IPS-15b (cell line): Measurements from ENCODE around the gene NFATC2.

ENCODE experiments used
- H3K27me3 ChIP-seq: one replicate; pipeline ENCODE4 v1.6.1; 2013; ENCODE audit warnings: low read length; ENCODE audit not compliant: control insufficient read depth, insufficient read depth
- H3K36me3 ChIP-seq: one replicate; pipeline ENCODE4 v1.6.1; 2013; ENCODE audit warnings: low read length; ENCODE audit not compliant: control insufficient read depth, insufficient read depth
- H3K4me1 ChIP-seq: one replicate; pipeline ENCODE4 v1.6.1; 2013; ENCODE audit warnings: mild to moderate bottlenecking, low read length; ENCODE audit not compliant: control insufficient read depth, insufficient read depth
- H3K4me3 ChIP-seq: one replicate; pipeline ENCODE4 v1.5.1; 2013; ENCODE audit warnings: low read depth, low read length
- H3K9ac ChIP-seq: one replicate; pipeline ENCODE4 v1.6.1; 2013; ENCODE audit warnings: low read depth, mild to moderate bottlenecking, low read length
- H3K9me3 ChIP-seq: one replicate; pipeline ENCODE4 v1.6.1; 2013; ENCODE audit warnings: mild to moderate bottlenecking, low read length; ENCODE audit not compliant: control insufficient read depth, insufficient read depth

NFATC2 gene

GRCh38 chr20:51508780-51509179 lies 33.7 kb downstream of the NFATC2 start:
- Histone ChIP-seq H3K4me3 (no peak overlapping the region), H3K4me1 (no peaks in the 10 kb centered on the region), H3K36me3 (no peaks in the 10 kb centered on the region), H3K27me3 (no peaks in the 10 kb centered on the region), H3K9ac (no peak overlapping the region), H3K9me3 (no peaks in the 10 kb centered on the region)

GRCh38 chr20:51508158-51508557 lies 34.4 kb downstream of the NFATC2 start:
- no peak overlapping the region for H3K4me3 ChIP-seq
- H3K36me3 ChIP-seq = no peaks in the 10 kb centered on the region
- no peaks in the 10 kb centered on the region for H3K27me3 ChIP-seq
- no peaks in the 10 kb centered on the region for H3K4me1 ChIP-seq
- H3K9me3 ChIP-seq = no peaks in the 10 kb centered on the region
- H3K9ac ChIP-seq = no peak overlapping the region

GRCh38 chr20:51507216-51508036 lies 35.1 kb downstream of the NFATC2 start:
- peak overlapping the region; percentile 13 for H3K9ac ChIP-seq

GRCh38 chr20:51506527-51507215 lies 35.8 kb downstream of the NFATC2 start:
- H3K9ac ChIP-seq = peak overlapping the region; percentile 13
- no peaks in the 10 kb centered on the region for H3K27me3 ChIP-seq
- no peaks in the 10 kb centered on the region for H3K4me1 ChIP-seq
- no peak overlapping the region for H3K4me3 ChIP-seq
- H3K36me3 ChIP-seq = no peaks in the 10 kb centered on the region
- no peaks in the 10 kb centered on the region for H3K9me3 ChIP-seq

More at GRCh38 chr20:51507216-51508036, 35.1 kb downstream of the NFATC2 start:
- H3K9me3 ChIP-seq = no peaks in the 10 kb centered on the region
- H3K4me1 ChIP-seq = no peaks in the 10 kb centered on the region
- H3K27me3 ChIP-seq = no peaks in the 10 kb centered on the region
- no peaks in the 10 kb centered on the region for H3K36me3 ChIP-seq
- no peak overlapping the region for H3K4me3 ChIP-seq

- H3K9ac ChIP-seq = no peak overlapping the region
- no peaks in the 10 kb centered on the region for H3K36me3 ChIP-seq
These were observed 37.0 kb downstream of the NFATC2 start for GRCh38 chr20:51505566-51505965.

GRCh38 chr20:51503376-51503775 lies 39.1 kb downstream of the NFATC2 start:
- Histone ChIP-seq H3K36me3 (no peaks in the 10 kb centered on the region), H3K27me3 (no peaks in the 10 kb centered on the region), H3K9ac (no peak overlapping the region), H3K4me3 (no peak overlapping the region), H3K4me1 (no peaks in the 10 kb centered on the region), H3K9me3 (no peaks in the 10 kb centered on the region)

More at GRCh38 chr20:51505566-51505965, 37.0 kb downstream of the NFATC2 start:
- Histone ChIP-seq H3K27me3 (no peaks in the 10 kb centered on the region), H3K4me1 (no peaks in the 10 kb centered on the region), H3K4me3 (no peak overlapping the region), H3K9me3 (no peaks in the 10 kb centered on the region)

- H3K27me3 ChIP-seq = no peaks in the 10 kb centered on the region
- H3K4me3 ChIP-seq = no peak overlapping the region
- no peaks in the 10 kb centered on the region for H3K9me3 ChIP-seq
- no peaks in the 10 kb centered on the region for H3K36me3 ChIP-seq
- H3K4me1 ChIP-seq = no peaks in the 10 kb centered on the region
- no peak overlapping the region for H3K9ac ChIP-seq
These were observed 41.6 kb downstream of the NFATC2 start for GRCh38 chr20:51500936-51501335.

- Histone ChIP-seq H3K27me3 (no peaks in the 10 kb centered on the region), H3K4me1 (no peaks in the 10 kb centered on the region), H3K36me3 (no peaks in the 10 kb centered on the region)
These were observed 42.2 kb downstream of the NFATC2 start for GRCh38 chr20:51500311-51500710.

GRCh38 chr20:51498765-51499540 lies 43.6 kb downstream of the NFATC2 start:
- Histone ChIP-seq H3K4me3 (no peak overlapping the region), H3K4me1 (no peaks in the 10 kb centered on the region), H3K9ac (no peak overlapping the region), H3K9me3 (no peaks in the 10 kb centered on the region), H3K36me3 (no peaks in the 10 kb centered on the region), H3K27me3 (no peaks in the 10 kb centered on the region)

More at GRCh38 chr20:51500311-51500710, 42.2 kb downstream of the NFATC2 start:
- Histone ChIP-seq H3K9ac (no peak overlapping the region), H3K4me3 (no peak overlapping the region), H3K9me3 (no peaks in the 10 kb centered on the region)

GRCh38 chr20:51497542-51498467 lies 44.7 kb downstream of the NFATC2 start:
- no peaks in the 10 kb centered on the region for H3K27me3 ChIP-seq
- H3K9ac ChIP-seq = no peak overlapping the region
- no peaks in the 10 kb centered on the region for H3K4me1 ChIP-seq
- no peak overlapping the region for H3K4me3 ChIP-seq
- H3K36me3 ChIP-seq = no peaks in the 10 kb centered on the region
- H3K9me3 ChIP-seq = no peaks in the 10 kb centered on the region

GRCh38 chr20:51496964-51497363 lies 45.6 kb downstream of the NFATC2 start:
- Histone ChIP-seq H3K36me3 (no peaks in the 10 kb centered on the region), H3K4me3 (no peak overlapping the region), H3K9me3 (no peaks in the 10 kb centered on the region), H3K4me1 (no peaks in the 10 kb centered on the region), H3K9ac (no peak overlapping the region), H3K27me3 (no peaks in the 10 kb centered on the region)
